Peyer's patch (tissue), 4 donors: Measurements from ENCODE around the gene TFCP2. TPM values are rescaled to one million over a fixed set of nuclear protein-coding genes. Genes with fewer than 3 reads are reported as not detected.

Source experiments
- DNase-seq, 3 donors: peaks; one replicate each; pipeline ENCODE4 v3.0.0-alpha.2; 2017 to 2019
- H3K27ac ChIP-seq, 4 donors: fragments of 200-600 bp; sonication (generic); one replicate each; pipeline ENCODE4 v1.5.1; 2016 to 2019
- H3K27me3 ChIP-seq, 2 donors: fragments of 200-600 bp; sonication (generic); one replicate each; pipeline ENCODE4 v1.5.1; 2019
- H3K36me3 ChIP-seq, 3 donors: fragments of 200-600 bp; sonication (generic); one replicate each; pipeline ENCODE4 v1.5.1; 2016 to 2019
- H3K4me1 ChIP-seq, 4 donors: fragments of 200-600 bp; sonication (generic); one replicate each; pipeline ENCODE4 v1.5.1; 2016 to 2019
- H3K4me3 ChIP-seq, 4 donors: fragments of 200-600 bp; sonication (generic); 1 replicate in 3 of 4; 2 replicates in 1 of 4; pipeline ENCODE4 v1.5.1; 2016 to 2019; ENCODE audit warnings: mild to moderate bottlenecking in 1 of 4
- H3K9me3 ChIP-seq, 4 donors: fragments of 200-600 bp; sonication (generic); one replicate each; pipeline ENCODE4 v1.5.1; 2016 to 2019; ENCODE audit warnings: mild to moderate bottlenecking in 1 of 4
- CTCF ChIP-seq, 6 experiments: fragments of 450-650 bp in 4 of 6; fragments of 200-600 bp in 2 of 6; sonication (generic) in 1 of 6; IDR thresholded peaks; one replicate each; pipeline ENCODE4 v1.5.1; 2017 to 2019; ENCODE audit warnings: antibody characterized with exemption in 6 of 6, mild to moderate bottlenecking in 3 of 6, moderate library complexity in 1 of 6
- POLR2A ChIP-seq, 2 donors: fragments of 450-650 bp; IDR thresholded peaks; one replicate each; pipeline ENCODE4 v1.5.1; 2017; ENCODE audit warnings: antibody characterized with exemption in 2 of 2, mild to moderate bottlenecking in 2 of 2, moderate library complexity in 2 of 2
- total RNA-seq, 4 donors: library from RNA; depleted of rRNA; stranded (reverse); fragments of >200 nt; gene quantifications; one replicate each; pipeline ENCODE4 v1.1.0, GENCODE V29; 2016

Gene TFCP2
- total RNA-seq, 4 donors from 2014 or later: 14.9 to 35.5 (median 19.4) TPM

DNA sequence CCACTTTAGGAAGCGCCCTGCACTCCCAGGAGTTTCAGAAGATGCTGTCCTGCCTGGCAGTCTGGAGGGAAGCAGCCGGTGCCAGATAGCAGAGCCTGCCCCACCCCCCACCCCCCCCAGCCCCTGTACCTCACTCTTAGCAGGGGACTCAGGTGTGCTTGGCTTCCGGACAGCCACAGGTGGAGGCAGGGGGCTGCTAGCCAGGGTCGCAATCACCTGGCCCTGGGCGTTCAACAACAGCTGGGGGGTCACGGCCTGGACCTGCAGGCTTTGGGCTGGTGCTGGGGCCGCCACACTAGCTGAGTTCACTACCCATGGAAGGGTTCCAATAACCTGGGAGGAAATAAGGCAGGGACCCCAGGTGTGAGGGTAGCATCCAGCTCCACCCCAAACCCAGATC is 22.9 kb upstream of the TFCP2 start:
- no peak for DNase-seq
- no peak overlapping the region for H3K27ac ChIP-seq
- no peak overlapping the region for H3K4me3 ChIP-seq
- no peaks in the 10 kb centered on the region for H3K36me3 ChIP-seq
- H3K9me3 ChIP-seq: no peaks in the 10 kb centered on the region
- H3K4me1 ChIP-seq: no peaks in the 10 kb centered on the region
- no peaks in the 10 kb centered on the region for H3K27me3 ChIP-seq
- TF ChIP-seq POLR2A (IDR thresholded peaks at IDR 0.05) (no peak), CTCF (IDR thresholded peaks at IDR 0.05) (no peak)

DNA sequence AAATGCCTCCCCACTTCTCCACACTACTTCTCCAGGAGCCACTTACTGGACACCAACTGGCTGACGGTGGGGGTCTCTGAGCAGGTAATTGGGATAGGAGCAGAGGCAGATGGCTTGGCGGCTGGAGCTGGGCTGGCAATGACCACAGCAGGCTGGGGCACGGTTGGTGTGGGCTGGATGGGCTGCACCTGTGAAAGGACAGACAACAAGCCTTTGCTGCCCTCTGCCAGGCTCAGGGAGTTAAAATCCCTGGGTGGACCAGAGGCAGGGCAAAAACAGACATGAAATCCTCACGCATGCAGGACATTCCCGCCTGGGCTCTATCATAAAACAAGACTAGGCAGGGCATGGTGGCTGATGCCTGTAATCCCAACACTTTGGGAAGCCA is 19.3 kb upstream of the TFCP2 start:
- peaks cover 0 to 8% (median 0%) of the 10 kb centered on the region in 3 donors for H3K36me3 ChIP-seq

DNA sequence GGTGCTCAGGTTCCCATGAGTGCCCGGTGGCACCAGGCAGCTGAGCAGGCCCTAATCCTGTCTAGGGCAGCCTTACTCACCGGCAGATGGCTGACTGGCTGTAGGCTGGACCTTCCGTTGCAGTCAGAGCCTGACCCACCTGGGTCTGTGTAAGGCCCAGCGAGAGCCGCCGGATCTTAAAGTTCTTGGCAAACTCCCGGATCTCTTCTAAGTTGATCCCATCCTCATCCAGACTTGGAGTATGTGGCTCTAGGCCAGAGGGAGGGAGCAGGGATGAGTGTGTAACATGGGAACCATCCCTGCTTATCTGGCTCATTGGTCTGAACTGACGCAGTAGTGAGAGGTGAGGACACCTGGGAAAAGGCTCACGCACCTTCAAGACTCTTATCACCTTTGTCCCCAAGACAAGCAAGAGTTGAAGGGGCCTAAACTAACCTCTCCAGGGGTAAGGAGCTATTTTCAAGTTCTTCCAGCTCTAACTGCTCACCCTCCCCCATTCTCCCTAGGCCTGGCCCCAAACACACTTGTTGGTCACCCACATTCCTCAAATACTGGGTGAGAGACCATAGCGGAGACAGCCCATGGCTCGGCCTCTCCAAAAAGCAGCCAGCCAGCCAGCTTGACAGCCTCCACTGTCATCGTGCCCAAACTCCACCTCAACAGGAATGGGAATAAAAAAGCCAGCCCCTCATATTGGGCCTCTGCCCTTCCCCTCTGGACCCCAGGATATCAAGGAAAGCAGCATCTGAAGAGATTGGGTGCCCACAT is 18.8 kb upstream of the TFCP2 start:
- Histone ChIP-seq H3K27ac (no peak overlapping the region), H3K9me3 (no peaks in the 10 kb centered on the region), H3K36me3 (peaks cover 0 to 8% (median 0%) of the 10 kb centered on the region in 3 donors), H3K27me3 (no peaks in the 10 kb centered on the region), H3K4me3 (no peak overlapping the region), H3K4me1 (peaks cover 0 to 6% (median 0%) of the 10 kb centered on the region in 4 donors)
- no peak for DNase-seq
- TF ChIP-seq CTCF (IDR thresholded peaks at IDR 0.05) (no peak), POLR2A (IDR thresholded peaks at IDR 0.05) (no peak)

More for the DNA sequence above, 19.3 kb upstream of the TFCP2 start:
- no peak for DNase-seq
- no peak for TF ChIP-seq POLR2A (IDR thresholded peaks at IDR 0.05)
- no peak for TF ChIP-seq CTCF (IDR thresholded peaks at IDR 0.05)
- H3K4me3 ChIP-seq: no peak overlapping the region
- peaks cover 0 to under 1% (median 0%) of the 10 kb centered on the region in 4 donors for H3K4me1 ChIP-seq
- H3K27me3 ChIP-seq: no peaks in the 10 kb centered on the region
- H3K9me3 ChIP-seq: no peaks in the 10 kb centered on the region
- no peak overlapping the region for H3K27ac ChIP-seq

- H3K36me3 ChIP-seq: peaks cover 0 to 8% (median 0%) of the 10 kb centered on the region in 3 donors
- H3K27ac ChIP-seq: no peak overlapping the region
- no peak for DNase-seq
- no peaks in the 10 kb centered on the region for H3K27me3 ChIP-seq
- no peaks in the 10 kb centered on the region for H3K9me3 ChIP-seq
- TF ChIP-seq CTCF (IDR thresholded peaks at IDR 0.05) (no peak), POLR2A (IDR thresholded peaks at IDR 0.05) (no peak)
- no peak overlapping the region for H3K4me3 ChIP-seq
- peaks cover 0 to 7% (median 0%) of the 10 kb centered on the region in 4 donors for H3K4me1 ChIP-seq
Measured at GRCh38 chr12:51190820-51191219, 17.9 kb upstream of the TFCP2 start.

DNA sequence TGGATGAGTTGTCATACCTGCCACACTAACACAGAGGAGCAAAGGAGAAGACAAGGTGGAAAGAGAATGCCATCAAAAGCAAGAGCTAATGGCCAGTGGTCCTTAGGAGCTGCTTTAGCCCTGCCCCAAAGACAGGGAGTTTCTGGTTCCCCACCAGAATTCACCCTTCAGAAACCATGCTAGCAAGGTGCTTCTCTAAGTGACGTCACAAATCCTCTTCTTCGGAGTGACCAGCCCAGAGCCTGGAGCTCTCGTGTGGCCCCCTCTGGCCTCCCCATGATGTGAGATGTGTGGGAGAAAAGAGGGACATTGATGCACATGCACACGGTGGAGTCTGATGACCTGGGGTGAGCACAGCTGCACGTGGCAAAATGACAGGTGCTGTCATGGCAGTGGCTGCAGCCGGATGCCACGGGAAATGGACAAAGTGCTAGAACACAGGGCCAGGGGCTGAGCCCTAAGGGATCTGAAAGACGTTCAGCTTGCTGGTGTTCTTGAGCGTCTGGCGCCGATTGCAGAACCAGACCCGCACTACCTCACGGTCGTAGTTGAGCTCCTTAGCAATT is 16.9 kb upstream of the TFCP2 start:
- no peak overlapping the region for H3K4me3 ChIP-seq
- no peaks in the 10 kb centered on the region for H3K9me3 ChIP-seq
- H3K27ac ChIP-seq: no peak overlapping the region
- peaks cover 0 to 8% (median 0%) of the 10 kb centered on the region in 3 donors for H3K36me3 ChIP-seq
- TF ChIP-seq CTCF (IDR thresholded peaks at IDR 0.05) (no peak), POLR2A (IDR thresholded peaks at IDR 0.05) (no peak)
- peaks cover 0 to 7% (median 0%) of the 10 kb centered on the region in 4 donors for H3K4me1 ChIP-seq
- DNase-seq: no peak
- H3K27me3 ChIP-seq: no peaks in the 10 kb centered on the region
